ENCODE data around the gene C12orf43. TPM values are rescaled to one million over a fixed set of nuclear protein-coding genes. Genes with fewer than 3 reads are reported as not detected.

The C12orf43 gene
- total RNA-seq, 1 donor from 2014 or later, result 12.8 TPM

DNA sequence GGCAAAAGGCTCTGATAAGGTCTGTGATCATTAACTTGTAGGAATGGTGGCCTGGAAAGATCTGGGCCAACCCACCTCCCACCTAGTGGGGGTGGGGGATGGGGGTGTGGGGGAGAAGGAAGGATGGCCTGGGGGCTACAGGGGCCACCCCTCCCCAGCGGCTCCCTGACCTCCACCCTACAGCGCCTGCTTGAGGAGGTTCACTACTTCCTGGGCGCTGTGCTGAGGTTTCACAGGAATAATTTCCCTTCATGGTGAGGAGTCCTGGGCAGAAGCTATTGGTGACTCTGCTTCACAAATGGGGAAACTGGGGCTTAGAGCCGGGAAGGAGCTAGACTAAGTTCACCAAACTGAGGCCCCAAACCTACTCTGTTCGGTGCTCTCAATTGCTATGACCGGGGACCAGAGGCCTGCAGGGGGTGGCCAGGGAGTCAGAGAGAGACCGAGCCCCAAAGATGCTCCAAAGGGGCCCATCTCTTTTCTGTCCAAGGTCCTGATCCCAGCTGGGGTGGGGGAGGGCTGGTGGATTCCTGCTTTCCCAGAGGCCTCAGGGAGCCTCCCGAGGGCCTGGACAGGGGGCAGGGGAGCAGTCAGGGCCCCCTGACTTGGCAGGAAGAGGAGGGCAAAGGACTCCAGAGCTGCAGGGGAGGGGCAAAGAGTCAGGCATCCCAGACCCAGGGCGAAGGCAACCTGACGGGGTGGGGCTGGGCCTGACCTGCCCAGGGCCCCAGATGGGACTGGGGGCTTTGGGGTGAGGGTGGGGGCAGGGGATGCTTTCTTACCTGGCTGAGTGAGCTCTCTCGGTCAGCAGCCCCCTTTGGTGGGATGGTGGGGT is 36.2 kb downstream of the C12orf43 start:
- Histone ChIP-seq H3K36me3 (no peaks in the 10 kb centered on the region), H3K4me2 (no peak overlapping the region), H3K27me3 (no peaks in the 10 kb centered on the region), H3F3A (ENCODE audit: low read depth) (no peaks in the 10 kb centered on the region), H4K20me1 (ENCODE audit: low read depth) (no peaks in the 10 kb centered on the region), H3K4me3 (no peak overlapping the region), H3K4me1 (peaks cover 10% of the 10 kb centered on the region), H3K9ac (no peak overlapping the region), H3K79me2 (ENCODE audit: low read depth) (no peaks in the 10 kb centered on the region), H2AFZ (replicated peaks) (no peak overlapping the region), H3K9me3 (ENCODE audit: low read depth) (no peaks in the 10 kb centered on the region), H3K27ac (no peak overlapping the region)
- Mint-ChIP-seq H3K36me3 (no peaks in the 10 kb centered on the region), H3K4me1 (peaks cover 16% of the 10 kb centered on the region), H3K27me3 (ENCODE audit: insufficient read depth, low read depth) (peaks cover 3% of the 10 kb centered on the region), H3K4me3 (no peak overlapping the region), H3K27ac (no peak overlapping the region), H3K9me3 (no peaks in the 10 kb centered on the region)
- TF ChIP-seq EZH2 (IDR thresholded peaks at IDR 0.05), result no peak
- TF ChIP-seq, protein P1, sequence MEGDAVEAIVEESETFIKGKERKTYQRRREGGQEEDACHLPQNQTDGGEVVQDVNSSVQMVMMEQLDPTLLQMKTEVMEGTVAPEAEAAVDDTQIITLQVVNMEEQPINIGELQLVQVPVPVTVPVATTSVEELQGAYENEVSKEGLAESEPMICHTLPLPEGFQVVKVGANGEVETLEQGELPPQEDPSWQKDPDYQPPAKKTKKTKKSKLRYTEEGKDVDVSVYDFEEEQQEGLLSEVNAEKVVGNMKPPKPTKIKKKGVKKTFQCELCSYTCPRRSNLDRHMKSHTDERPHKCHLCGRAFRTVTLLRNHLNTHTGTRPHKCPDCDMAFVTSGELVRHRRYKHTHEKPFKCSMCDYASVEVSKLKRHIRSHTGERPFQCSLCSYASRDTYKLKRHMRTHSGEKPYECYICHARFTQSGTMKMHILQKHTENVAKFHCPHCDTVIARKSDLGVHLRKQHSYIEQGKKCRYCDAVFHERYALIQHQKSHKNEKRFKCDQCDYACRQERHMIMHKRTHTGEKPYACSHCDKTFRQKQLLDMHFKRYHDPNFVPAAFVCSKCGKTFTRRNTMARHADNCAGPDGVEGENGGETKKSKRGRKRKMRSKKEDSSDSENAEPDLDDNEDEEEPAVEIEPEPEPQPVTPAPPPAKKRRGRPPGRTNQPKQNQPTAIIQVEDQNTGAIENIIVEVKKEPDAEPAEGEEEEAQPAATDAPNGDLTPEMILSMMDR (IDR thresholded peaks at IDR 0.05), result no peak
- TF ChIP-seq EZH2phosphoT487 (IDR thresholded peaks at IDR 0.05), result no peak
- peak; percentile 48 for DNase-seq (ENCODE audit: low spot score)

DNA sequence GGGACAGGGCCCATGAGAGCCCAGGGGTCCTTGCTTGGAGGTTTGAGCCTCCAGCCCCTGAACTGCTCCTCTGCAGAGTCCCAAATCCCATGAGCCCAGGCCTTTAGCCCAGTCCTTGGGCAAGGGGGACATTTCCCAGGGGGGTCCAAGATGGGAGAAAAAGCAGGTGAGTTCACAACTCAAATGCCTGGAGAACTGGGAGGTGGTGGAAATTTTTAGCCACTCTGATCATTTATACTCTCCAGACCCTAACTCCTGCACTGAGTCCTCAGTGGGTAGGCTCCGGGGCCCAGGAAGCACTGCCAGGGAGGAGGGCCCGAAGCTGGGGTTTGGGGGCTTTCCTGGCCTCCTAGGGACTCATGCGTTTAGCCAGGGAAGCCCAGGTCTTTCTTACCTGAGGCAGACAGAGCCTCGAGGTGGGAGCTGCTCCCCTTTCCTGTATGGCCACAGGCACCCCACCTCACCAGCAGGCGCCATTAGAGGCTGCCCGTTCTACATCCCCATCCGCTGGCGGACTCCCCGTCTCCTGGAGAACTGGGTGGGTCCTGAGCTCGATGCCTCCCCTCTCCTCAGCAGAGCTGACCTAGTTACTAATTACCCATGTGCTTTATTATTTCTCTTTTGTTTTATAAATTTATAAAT is 36.9 kb downstream of the C12orf43 start:
- Histone ChIP-seq H3K27me3 (no peaks in the 10 kb centered on the region), H4K20me1 (ENCODE audit: low read depth) (no peaks in the 10 kb centered on the region), H2AFZ (replicated peaks) (no peak overlapping the region), H3K4me2 (no peak overlapping the region), H3K9me3 (ENCODE audit: low read depth) (no peaks in the 10 kb centered on the region), H3K36me3 (no peaks in the 10 kb centered on the region), H3K27ac (no peak overlapping the region), H3K4me3 (no peak overlapping the region), H3K9ac (no peak overlapping the region), H3K4me1 (peaks cover 10% of the 10 kb centered on the region), H3F3A (ENCODE audit: low read depth) (no peaks in the 10 kb centered on the region), H3K79me2 (ENCODE audit: low read depth) (no peaks in the 10 kb centered on the region)
- Mint-ChIP-seq H3K4me1 (peaks cover 15% of the 10 kb centered on the region), H3K9me3 (no peaks in the 10 kb centered on the region), H3K4me3 (no peak overlapping the region), H3K27me3 (ENCODE audit: insufficient read depth, low read depth) (peaks cover 3% of the 10 kb centered on the region), H3K27ac (no peak overlapping the region), H3K36me3 (no peaks in the 10 kb centered on the region)
- no peak for TF ChIP-seq EZH2 (IDR thresholded peaks at IDR 0.05)
- DNase-seq (ENCODE audit: low spot score), result no peak

DNA sequence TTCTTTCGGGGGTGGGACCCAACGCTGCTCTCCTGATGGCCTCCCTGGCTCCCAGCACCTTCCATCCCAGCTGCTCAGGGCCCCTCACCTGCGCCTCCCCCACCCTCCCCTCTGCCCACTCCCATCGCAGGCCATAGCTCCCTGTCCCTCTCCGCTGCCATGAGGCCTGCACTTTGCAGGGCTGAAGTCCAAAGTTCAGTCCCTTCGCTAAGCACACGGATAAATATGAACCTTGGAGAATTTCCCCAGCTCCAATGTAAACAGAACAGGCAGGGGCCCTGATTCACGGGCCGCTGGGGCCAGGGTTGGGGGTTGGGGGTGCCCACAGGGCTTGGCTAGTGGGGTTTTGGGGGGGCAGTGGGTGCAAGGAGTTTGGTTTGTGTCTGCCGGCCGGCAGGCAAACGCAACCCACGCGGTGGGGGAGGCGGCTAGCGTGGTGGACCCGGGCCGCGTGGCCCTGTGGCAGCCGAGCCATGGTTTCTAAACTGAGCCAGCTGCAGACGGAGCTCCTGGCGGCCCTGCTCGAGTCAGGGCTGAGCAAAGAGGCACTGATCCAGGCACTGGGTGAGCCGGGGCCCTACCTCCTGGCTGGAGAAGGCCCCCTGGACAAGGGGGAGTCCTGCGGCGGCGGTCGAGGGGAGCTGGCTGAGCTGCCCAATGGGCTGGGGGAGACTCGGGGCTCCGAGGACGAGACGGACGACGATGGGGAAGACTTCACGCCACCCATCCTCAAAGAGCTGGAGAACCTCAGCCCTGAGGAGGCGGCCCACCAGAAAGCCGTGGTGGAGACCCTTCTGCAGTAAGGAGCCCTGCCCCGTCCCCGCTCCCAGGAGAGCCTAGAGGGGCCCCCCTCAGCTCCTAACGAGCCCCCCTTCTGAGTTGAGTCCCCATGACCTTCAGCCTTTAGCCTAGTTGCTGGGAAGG is 37.7 kb downstream of the C12orf43 start, which contains the start of gene HNF1A:
HNF1A (plus strand) TSS at position 248 of the 924 bp plus-strand sequence; CDS start at position 474, 226 bp downstream.
- Mint-ChIP-seq H3K4me1 (peaks cover 13% of the 10 kb centered on the region), H3K27me3 (ENCODE audit: insufficient read depth, low read depth) (peaks cover 4% of the 10 kb centered on the region), H3K9me3 (no peaks in the 10 kb centered on the region), H3K36me3 (no peaks in the 10 kb centered on the region), H3K27ac (no peak within 1 kb of the TSS), H3K4me3 (no peak within 1 kb of the TSS)
- H3K27me3 ChIP-seq, result no peaks in the 10 kb centered on the region
- no peak within 1 kb of the TSS for H3K27ac ChIP-seq
- TF ChIP-seq EZH2phosphoT487 (IDR thresholded peaks at IDR 0.05) (no peak), EZH2 (IDR thresholded peaks at IDR 0.05) (no peak)
- TF ChIP-seq, protein P1 (IDR thresholded peaks at IDR 0.05), result no peak
- peaks cover 7% of the 10 kb centered on the region for H3K4me1 ChIP-seq
- no peaks in the 10 kb centered on the region for H3K79me2 ChIP-seq (ENCODE audit: low read depth)
- H3K9me3 ChIP-seq (ENCODE audit: low read depth), result no peaks in the 10 kb centered on the region
- DNase-seq (ENCODE audit: low spot score), result no peak
- no peak within 1 kb of the TSS for H3K9ac ChIP-seq
- no peaks in the 10 kb centered on the region for H4K20me1 ChIP-seq (ENCODE audit: low read depth)
- H3K36me3 ChIP-seq, result no peaks in the 10 kb centered on the region
- H3K4me3 ChIP-seq, result no peak within 1 kb of the TSS
- H3F3A ChIP-seq (ENCODE audit: low read depth), result peaks cover under 1% of the 10 kb centered on the region
- H3K4me2 ChIP-seq, result no peak within 1 kb of the TSS
- H2AFZ ChIP-seq (replicated peaks), result no peak within 1 kb of the TSS
